ENCODE results near the gene TOE1. TPM values are rescaled to one million over a fixed set of nuclear protein-coding genes. Genes with fewer than 3 reads are reported as not detected.

The TOE1 gene
- polyA plus RNA-seq, 1 of the 3 experiments (the other 2 are of a cell fraction), result 19.1 TPM

GRCh38 chr1:45334308-45335245 is 5.4 kb upstream of the TOE1 start:
- Histone ChIP-seq H3K79me2 (ENCODE audit: insufficient read depth) (peaks cover 18% of the 10 kb centered on the region; the same call in 1 of the 2 replicates), H3K36me3 (replicated peaks in 1 of 2; ENCODE audit: control insufficient read depth in 1 of 2, insufficient read depth in 2 of 2, low read length in 1 of 2) (peaks cover 3 to 26% of the 10 kb centered on the region in 2 experiments), H3F3A (replicated peaks; ENCODE audit: insufficient read depth) (peaks cover 7% of the 10 kb centered on the region), H3K9me2 (no peaks in the 10 kb centered on the region), H3K4me3 (ENCODE audit: low read depth in 2 of 2, low read length in 1 of 2) (no peak overlapping the region), H3K9me3 (no peaks in the 10 kb centered on the region), H4K20me1 (ENCODE audit: insufficient read depth) (no peaks in the 10 kb centered on the region), H2AFZ (ENCODE audit: low read depth) (no peak overlapping the region), H3K4me2 (no peak overlapping the region), H3K27me3 (ENCODE audit: insufficient read depth) (no peaks in the 10 kb centered on the region), H3K27ac (ENCODE audit: low read depth in 2 of 2, low read length in 1 of 2) (no peak overlapping the region), H3K4me1 (ENCODE audit: control insufficient read depth in 1 of 2, insufficient read depth in 2 of 2, low read depth in 1 of 2, low read length in 1 of 2) (peaks cover 0 to 3% of the 10 kb centered on the region in 2 experiments; a peak in 1 of 4 replicates), H3K9ac (no peak overlapping the region)
- TF ChIP-seq REST (IDR thresholded peaks at IDR 0.05; ENCODE audit: low read depth, low read length) (no peak), RXRA (IDR thresholded peaks at IDR 0.05; ENCODE audit: borderline replicate concordance, low read depth) (no peak)
- ChIA-PET CTCF (interaction anchor here (0.8 to 1.1 kb wide), 2 partner anchors 16 to 17 kb away, joined by 3 read pairs; no protein-coding TSS in a partner anchor), POLR2A (no interaction called here)
- no peak for DNase-seq
- WGBS (ENCODE audit: low lambda C conversion rate), result 96% methylated on average over 9 of the region's 9 CpGs

GRCh38 chr1:45335855-45336324 is 4.1 kb upstream of the TOE1 start:
- DNase-seq, result no peak
- Histone ChIP-seq H3K79me2 (ENCODE audit: insufficient read depth) (peaks cover 24% of the 10 kb centered on the region; the same call in 1 of the 2 replicates), H3K9me3 (no peaks in the 10 kb centered on the region), H3K27me3 (ENCODE audit: insufficient read depth) (no peaks in the 10 kb centered on the region), H3K9me2 (no peaks in the 10 kb centered on the region), H3K4me3 (ENCODE audit: low read depth in 2 of 2, low read length in 1 of 2) (no peak overlapping the region), H3K36me3 (replicated peaks in 1 of 2; ENCODE audit: control insufficient read depth in 1 of 2, insufficient read depth in 2 of 2, low read length in 1 of 2) (peaks cover 3 to 23% of the 10 kb centered on the region in 2 experiments), H3K9ac (no peak overlapping the region), H3K4me1 (ENCODE audit: control insufficient read depth in 1 of 2, insufficient read depth in 2 of 2, low read depth in 1 of 2, low read length in 1 of 2) (peaks cover 0 to 6% of the 10 kb centered on the region in 2 experiments; a peak in 1 of 4 replicates), H4K20me1 (ENCODE audit: insufficient read depth) (no peaks in the 10 kb centered on the region), H3K4me2 (no peak overlapping the region), H2AFZ (ENCODE audit: low read depth) (no peak overlapping the region), H3F3A (replicated peaks; ENCODE audit: insufficient read depth) (peaks cover 13% of the 10 kb centered on the region), H3K27ac (ENCODE audit: low read depth in 2 of 2, low read length in 1 of 2) (no peak overlapping the region)
- CTCF ChIA-PET, result no interaction called here
- TF ChIP-seq IRF3 (IDR thresholded peaks at IDR 0.05; ENCODE audit: low read depth, low read length) (no peak), EP300 (IDR thresholded peaks at IDR 0.05; ENCODE audit: borderline replicate concordance in 1 of 2, low read depth in 1 of 2, low read length in 1 of 2) (no peak), FOSL2 (IDR thresholded peaks at IDR 0.05; ENCODE audit: borderline replicate concordance, low read depth) (no peak), USF2 (IDR thresholded peaks at IDR 0.05; ENCODE audit: borderline replicate concordance, low read depth, low read length) (no peak), CTCF (IDR thresholded peaks at IDR 0.05) (no peak), MEF2A (IDR thresholded peaks at IDR 0.05; ENCODE audit: borderline replicate concordance, low read depth) (no peak), FOXJ3 (CRISPR knock-in tag; IDR thresholded peaks at IDR 0.05) (no peak), ELF1 (IDR thresholded peaks at IDR 0.05) (no peak), RFX5 (IDR thresholded peaks at IDR 0.05; ENCODE audit: low read length) (no peak), GATA2 (CRISPR knock-in tag; IDR thresholded peaks at IDR 0.05) (no peak), NFIC (IDR thresholded peaks at IDR 0.05; ENCODE audit: borderline replicate concordance) (no peak), GABPA (IDR thresholded peaks at IDR 0.05; ENCODE audit: low read depth) (no peak), TEAD4 (IDR thresholded peaks at IDR 0.05; ENCODE audit: borderline replicate concordance, insufficient read depth) (no peak), YY1 (IDR thresholded peaks at IDR 0.05; ENCODE audit: low read depth) (no peak)
- WGBS (ENCODE audit: low lambda C conversion rate), result 93% methylated on average over 4 of the region's 4 CpGs
- POLR2A ChIA-PET, result no interaction called here

Data from SK-N-SH (cell line).